ENCODE measurements around the gene FBN2.

- TF ChIP-seq CTCF (IDR thresholded peaks at IDR 0.05) = no peak
- no peak for TF ChIP-seq POLR2A (IDR thresholded peaks at IDR 0.05)
Measured at GRCh38 chr5:128490761-128491160, 47.3 kb downstream of the FBN2 start.

Data from lower leg skin (tissue), 3 donors.